OCI-LY7 (cell line): ENCODE data around the gene STRA8.

Experiments used
- CTCF ChIP-seq: fragments of 200-600 bp; sonication (generic); conservative IDR thresholded peaks from 2 replicates; pipeline ENCODE4 v1.5.1; 2014; ENCODE audit warnings: mild to moderate bottlenecking, antibody characterized with exemption, low read length, moderate library complexity, mixed read lengths
- EZH2phosphoT487 ChIP-seq: fragments of 200-600 bp; sonication (generic); IDR thresholded peaks from 2 replicates; pipeline ENCODE4 v1.6.1; 2018; ENCODE audit warnings: low read depth, borderline replicate concordance, mild to moderate bottlenecking, mixed run types, antibody characterized with exemption, low read length, moderate library complexity, mixed read lengths

DNA sequence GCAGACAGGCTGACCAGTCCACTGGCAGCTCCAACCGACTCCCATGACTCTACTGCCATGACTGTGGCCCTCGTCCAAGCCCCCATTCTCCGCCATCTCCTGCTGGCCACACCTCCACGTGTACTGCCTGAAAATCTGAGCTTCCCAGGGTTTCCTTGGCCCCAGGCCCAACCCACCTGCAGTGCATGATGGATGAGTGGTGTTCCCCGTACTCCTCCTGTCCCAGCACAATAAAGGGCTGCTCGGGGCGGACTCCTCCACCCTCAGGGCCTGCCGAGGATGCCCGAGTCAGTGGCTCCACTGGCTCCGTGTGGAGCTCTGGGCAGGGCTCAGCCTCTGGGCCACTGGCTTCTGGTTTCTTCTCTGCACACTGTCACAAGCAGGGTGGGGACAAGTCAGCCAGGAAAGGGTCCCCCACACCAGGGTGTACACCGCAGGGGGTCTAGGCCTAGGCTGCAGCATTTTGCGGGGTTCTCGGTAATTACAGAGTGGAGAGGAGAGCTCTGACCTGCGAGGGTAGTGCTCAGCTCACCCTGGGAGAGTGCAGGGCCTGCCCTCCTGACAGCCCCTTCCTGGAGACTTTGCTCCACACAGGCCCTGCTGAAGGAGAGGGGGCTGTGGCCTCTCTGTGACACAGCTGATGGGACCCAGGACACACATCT is 37.5 kb upstream of the STRA8 start:
- no peak for TF ChIP-seq CTCF
- no peak for TF ChIP-seq EZH2phosphoT487
